Left forelimb (tissue), 1 donor: ENCODE data around the gene ADAM15.

Experiments used
- DNase-seq: peaks from one replicate; pipeline ENCODE4 v3.0.0-alpha.2; 2018; ENCODE audit warnings: low spot score

ADAM15 gene

GRCh38 chr1:155032886-155033285 is 18.2 kb upstream of the ADAM15 start:
- DNase-seq, result no peak

GRCh38 chr1:155033524-155033923 is 17.6 kb upstream of the ADAM15 start, which contains the start of the genes DCST1 and DCST2:
DCST1 (plus strand) TSS chr1:155033824; CDS start chr1:155034037, 213 bp downstream.
DCST2 (minus strand) TSS chr1:155033781; CDS start chr1:155033701, 80 bp downstream.
- DNase-seq, result no peak

- DNase-seq, result no peak
Observed at GRCh38 chr1:155034318-155035208, 16.6 kb upstream of the ADAM15 start.

GRCh38 chr1:155035936-155036335 is 15.2 kb upstream of the ADAM15 start:
- DNase-seq, result no peak

GRCh38 chr1:155037043-155037442 is 14.1 kb upstream of the ADAM15 start:
- DNase-seq, result no peak

GRCh38 chr1:155037851-155038441 is 13.2 kb upstream of the ADAM15 start:
- DNase-seq, result no peak

- DNase-seq, result no peak
Observed at GRCh38 chr1:155038602-155039307, 12.4 kb upstream of the ADAM15 start.

- DNase-seq, result no peak
Observed at GRCh38 chr1:155039308-155039669, 11.8 kb upstream of the ADAM15 start.

GRCh38 chr1:155040358-155041093 is 10.6 kb upstream of the ADAM15 start:
- no peak for DNase-seq

- no peak for DNase-seq
Observed at GRCh38 chr1:155042789-155043188, 8.3 kb upstream of the ADAM15 start.

GRCh38 chr1:155043301-155043702 is 7.8 kb upstream of the ADAM15 start:
- DNase-seq, result no peak

GRCh38 chr1:155043793-155044192 is 7.3 kb upstream of the ADAM15 start:
- DNase-seq, result no peak

GRCh38 chr1:155044365-155044764 is 6.8 kb upstream of the ADAM15 start:
- no peak for DNase-seq

GRCh38 chr1:155044812-155045657 is 6.1 kb upstream of the ADAM15 start:
- no peak for DNase-seq

- DNase-seq, result no peak
Observed at GRCh38 chr1:155048449-155049334, 2.4 kb upstream of the ADAM15 start.

GRCh38 chr1:155049651-155050559 is 1.2 kb upstream of the ADAM15 start:
- no peak for DNase-seq

GRCh38 chr1:155051342-155051776 is 243 bp downstream of the ADAM15 start:
- no peak for DNase-seq

- no peak for DNase-seq
Observed at GRCh38 chr1:155051777-155052398, 772 bp downstream of the ADAM15 start.
